ENCODE measurements around the gene OBI1. TPM values are rescaled to one million over a fixed set of nuclear protein-coding genes. Genes with fewer than 3 reads are reported as not detected.

OBI1 gene
- 19.0 and 20.1 TPM in 2 replicates for total RNA-seq (2014; rRNA removed; shearing (Covaris generic))

DNA sequence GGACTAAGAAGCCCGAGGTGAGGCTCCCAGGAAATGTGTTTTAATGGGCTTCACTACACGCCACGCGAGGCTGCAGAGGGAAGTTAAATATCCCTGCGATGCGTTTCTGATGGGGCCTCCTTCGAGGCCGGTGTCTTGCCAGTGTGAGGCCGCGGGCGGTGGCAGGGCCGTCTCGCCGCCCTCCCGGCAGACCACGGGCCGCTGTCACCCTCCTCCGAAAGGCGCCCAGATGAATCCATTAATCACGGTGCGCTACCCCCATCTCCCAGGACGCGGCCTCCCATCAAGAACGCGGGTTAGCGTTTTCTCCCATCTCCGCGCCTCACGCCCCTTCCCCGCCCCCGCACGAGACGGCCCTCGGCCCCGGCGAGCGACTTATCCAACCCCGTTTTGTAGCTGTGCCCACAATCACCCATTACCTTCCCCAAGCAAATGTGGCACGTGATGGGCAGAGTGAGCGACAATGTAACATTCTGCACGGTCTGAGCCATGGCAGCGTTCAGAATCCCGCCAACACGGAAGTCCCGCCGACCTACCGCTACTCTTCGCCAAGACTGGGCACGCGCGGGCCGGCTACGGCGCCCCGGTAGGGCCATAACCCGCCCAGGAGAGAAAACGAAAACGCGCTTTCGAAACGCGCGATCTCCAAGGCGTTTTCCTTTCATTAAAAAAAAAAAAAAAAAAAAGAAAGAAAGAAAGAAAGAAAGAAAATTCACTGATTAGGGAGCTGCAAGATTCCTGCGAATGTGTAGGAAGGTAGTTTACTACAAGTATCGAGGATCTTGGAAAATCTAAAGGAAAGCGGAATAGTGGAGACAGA, at the start of gene OBI1:
OBI1 (minus strand) TSS at position 526 of the 820 bp plus-strand sequence; CDS start at position 491, 35 bp downstream.
- Histone ChIP-seq H3K9me3 (replicated peaks) (no peaks in the 10 kb centered on the region), H3K4me3 (peak within 1 kb of the TSS; percentile 78), H3K36me3 (peaks cover 9% of the 10 kb centered on the region; the same call in 1 of the 2 replicates), H3K27me3 (replicated peaks) (0 out of 2 replicates have a peak, but pooled peaks cover 4% of the 10 kb centered on the region), H3K4me1 (replicated peaks) (0 out of 2 replicates have a peak, but pooled peaks cover 9% of the 10 kb centered on the region), H3K27ac (peak within 1 kb of the TSS; percentile 55)
- DNase-seq (ENCODE audit: low read depth in 1 of 2, low spot score in 2 of 2), result peak; percentile 77 to 79

DNA sequence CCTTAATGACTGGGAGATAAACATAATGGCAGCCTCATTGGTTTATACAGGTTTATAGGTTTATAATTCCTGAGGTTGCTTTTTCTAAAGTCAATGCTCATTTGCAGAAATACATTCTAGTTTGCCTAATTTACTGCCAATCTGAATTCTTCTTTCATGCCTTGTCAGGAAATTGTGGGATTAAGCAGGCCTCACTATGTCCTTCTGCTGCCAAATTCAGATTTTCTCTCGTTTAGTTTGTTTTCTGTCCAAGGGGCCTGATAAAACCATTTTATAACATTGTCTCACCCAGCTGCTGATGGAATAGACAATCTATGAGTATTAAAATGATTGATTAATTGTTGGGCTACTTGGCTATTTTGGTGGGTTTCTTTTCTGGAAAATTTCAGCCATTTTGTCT, 42.4 kb upstream of the OBI1 start:
- Histone ChIP-seq H3K4me3 (no peak overlapping the region), H3K27ac (no peak overlapping the region), H3K9me3 (replicated peaks) (no peaks in the 10 kb centered on the region), H3K4me1 (replicated peaks) (no peaks in the 10 kb centered on the region), H3K36me3 (no peaks in the 10 kb centered on the region), H3K27me3 (replicated peaks) (no peaks in the 10 kb centered on the region)
- DNase-seq (ENCODE audit: low read depth in 1 of 2, low spot score in 2 of 2), result no peak

- no peak for DNase-seq (ENCODE audit: low read depth in 1 of 2, low spot score in 2 of 2)
- H3K27ac ChIP-seq, result no peak overlapping the region
- no peaks in the 10 kb centered on the region for H3K36me3 ChIP-seq
- H3K9me3 ChIP-seq (replicated peaks), result no peaks in the 10 kb centered on the region
- H3K4me3 ChIP-seq, result no peak overlapping the region
- H3K27me3 ChIP-seq (replicated peaks), result no peaks in the 10 kb centered on the region
- H3K4me1 ChIP-seq (replicated peaks), result no peaks in the 10 kb centered on the region
Observed at GRCh38 chr13:78700121-78700910, 41.4 kb upstream of the OBI1 start.

- Histone ChIP-seq H3K27ac (no peak overlapping the region), H3K9me3 (replicated peaks) (no peaks in the 10 kb centered on the region), H3K4me3 (no peak overlapping the region), H3K4me1 (replicated peaks) (no peaks in the 10 kb centered on the region), H3K36me3 (no peaks in the 10 kb centered on the region), H3K27me3 (replicated peaks) (no peaks in the 10 kb centered on the region)
- no peak for DNase-seq (ENCODE audit: low read depth in 1 of 2, low spot score in 2 of 2)
Observed at GRCh38 chr13:78689011-78689410, 30.1 kb upstream of the OBI1 start.

DNA sequence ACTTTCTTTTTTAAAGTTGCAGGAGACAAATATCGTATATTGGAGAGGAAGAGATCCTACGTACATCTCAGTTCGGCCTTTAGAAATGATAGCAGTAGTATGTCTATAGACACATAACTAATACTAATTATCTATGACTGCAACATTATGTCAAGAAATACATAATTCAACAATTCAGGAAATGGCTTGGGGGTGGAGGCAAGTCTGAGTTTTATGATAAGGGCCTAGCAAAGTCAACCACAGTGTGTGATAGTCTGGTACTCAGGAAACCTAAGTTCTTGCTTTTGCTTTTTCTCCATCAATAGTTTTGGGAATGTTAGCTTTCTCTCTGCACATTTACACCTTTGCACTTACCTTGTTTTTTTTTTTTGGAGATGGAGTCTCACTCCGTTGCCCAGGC, 27.5 kb upstream of the OBI1 start:
- no peak for DNase-seq (ENCODE audit: low read depth in 1 of 2, low spot score in 2 of 2)
- no peaks in the 10 kb centered on the region for H3K27me3 ChIP-seq (replicated peaks)
- no peaks in the 10 kb centered on the region for H3K36me3 ChIP-seq
- no peaks in the 10 kb centered on the region for H3K4me1 ChIP-seq (replicated peaks)
- H3K4me3 ChIP-seq, result no peak overlapping the region
- H3K27ac ChIP-seq, result no peak overlapping the region
- no peaks in the 10 kb centered on the region for H3K9me3 ChIP-seq (replicated peaks)

DNA sequence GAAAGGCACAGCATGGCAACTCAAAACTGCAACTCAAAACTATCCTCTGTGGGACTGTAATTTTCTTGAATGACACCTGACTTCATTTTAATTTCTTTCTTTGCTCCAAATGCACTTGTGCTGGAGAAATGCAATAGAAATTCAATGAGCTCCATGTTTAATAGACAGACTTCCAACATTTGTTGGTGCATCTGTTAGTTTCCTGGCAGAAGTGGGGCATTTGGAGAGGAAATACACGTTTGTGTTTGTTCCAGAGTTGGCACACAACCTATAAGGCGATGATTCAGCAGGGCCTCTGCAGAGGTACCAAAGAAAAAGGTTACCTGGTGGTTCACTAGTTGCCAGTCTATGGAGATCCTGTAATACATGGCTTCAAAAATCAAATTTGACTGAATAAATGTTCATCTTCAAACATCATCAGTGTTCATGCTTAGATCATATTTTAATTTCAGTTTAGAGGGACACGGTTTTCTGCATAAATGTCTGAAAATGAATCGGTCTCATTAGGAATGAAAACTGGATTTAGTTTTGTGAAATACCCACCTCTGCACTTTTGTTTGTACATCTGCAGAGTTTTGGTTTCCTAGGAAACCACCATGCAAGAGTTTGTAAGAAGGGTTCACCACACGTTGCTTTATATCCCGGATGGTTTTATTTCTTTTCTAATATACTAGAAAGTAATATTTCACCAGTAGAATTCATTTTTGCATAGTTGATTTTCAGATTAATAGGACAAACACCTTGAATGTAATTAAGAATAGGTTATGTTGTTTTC, 21.8 kb upstream of the OBI1 start:
- no peaks in the 10 kb centered on the region for H3K36me3 ChIP-seq
- H3K4me3 ChIP-seq, result no peak overlapping the region
- H3K4me1 ChIP-seq (replicated peaks), result no peaks in the 10 kb centered on the region
- no peak overlapping the region for H3K27ac ChIP-seq
- no peaks in the 10 kb centered on the region for H3K27me3 ChIP-seq (replicated peaks)
- no peaks in the 10 kb centered on the region for H3K9me3 ChIP-seq (replicated peaks)
- no peak for DNase-seq (ENCODE audit: low read depth in 1 of 2, low spot score in 2 of 2)

GRCh38 chr13:78680115-78680561, 21.2 kb upstream of the OBI1 start:
- Histone ChIP-seq H3K27ac (no peak overlapping the region), H3K36me3 (no peaks in the 10 kb centered on the region), H3K4me1 (replicated peaks) (no peaks in the 10 kb centered on the region), H3K9me3 (replicated peaks) (no peaks in the 10 kb centered on the region), H3K27me3 (replicated peaks) (no peaks in the 10 kb centered on the region), H3K4me3 (no peak overlapping the region)
- DNase-seq (ENCODE audit: low read depth in 1 of 2, low spot score in 2 of 2), result no peak

DNA sequence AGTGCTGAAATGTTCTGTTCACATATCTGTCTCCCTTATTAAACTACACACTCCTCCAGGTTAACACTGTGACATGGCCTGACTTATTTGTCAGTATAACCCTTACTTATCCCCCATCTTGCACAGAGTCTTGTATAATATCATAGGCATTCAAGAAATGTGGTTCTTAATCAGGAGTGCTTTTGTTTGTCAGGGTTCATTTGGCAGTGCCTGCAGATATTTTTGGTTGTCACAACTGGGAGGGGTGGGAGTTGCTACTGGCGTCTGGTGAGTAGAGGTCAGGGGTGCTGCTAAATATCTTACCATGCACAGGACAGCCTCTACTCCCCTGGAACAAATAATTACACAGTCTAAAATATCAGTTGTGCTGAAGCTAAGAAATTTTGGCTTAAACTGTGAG, 20.4 kb upstream of the OBI1 start:
- H3K4me3 ChIP-seq, result no peak overlapping the region

DNA sequence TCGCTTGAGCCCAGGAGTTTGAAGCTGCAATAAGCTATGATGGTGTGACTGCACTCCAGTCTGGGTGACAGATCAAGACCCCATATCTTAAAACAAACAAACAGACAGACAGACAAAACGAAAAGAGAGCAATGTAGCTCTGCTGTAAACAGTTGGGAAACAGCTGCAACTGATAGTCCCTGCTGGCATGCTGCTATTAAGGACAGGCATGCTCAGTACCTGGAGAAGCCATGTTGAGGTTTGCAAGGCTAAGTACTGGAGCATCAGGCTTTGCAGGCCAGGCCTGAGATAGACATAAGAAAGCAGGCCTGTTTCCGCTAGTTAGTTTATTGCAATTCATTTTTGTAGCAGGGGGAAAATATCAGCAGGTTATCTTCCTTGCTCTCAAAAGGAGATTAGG, 16.2 kb upstream of the OBI1 start:
- DNase-seq (ENCODE audit: low read depth in 1 of 2, low spot score in 2 of 2), result no peak
- no peaks in the 10 kb centered on the region for H3K9me3 ChIP-seq (replicated peaks)
- H3K4me1 ChIP-seq (replicated peaks), result no peaks in the 10 kb centered on the region
- H3K27ac ChIP-seq, result no peak overlapping the region
- H3K36me3 ChIP-seq, result no peaks in the 10 kb centered on the region
- 0 out of 2 replicates have a peak, but pooled peaks cover 7% of the 10 kb centered on the region for H3K27me3 ChIP-seq (replicated peaks)
- H3K4me3 ChIP-seq, result no peak overlapping the region

More for the DNA sequence above, 20.4 kb upstream of the OBI1 start:
- Histone ChIP-seq H3K4me1 (replicated peaks) (no peaks in the 10 kb centered on the region), H3K36me3 (no peaks in the 10 kb centered on the region), H3K27me3 (replicated peaks) (no peaks in the 10 kb centered on the region), H3K27ac (no peak overlapping the region), H3K9me3 (replicated peaks) (no peaks in the 10 kb centered on the region)
- DNase-seq (ENCODE audit: low read depth in 1 of 2, low spot score in 2 of 2), result no peak

GRCh38 chr13:78674638-78675037, 15.7 kb upstream of the OBI1 start:
- 0 out of 2 replicates have a peak, but pooled peaks cover 7% of the 10 kb centered on the region for H3K27me3 ChIP-seq (replicated peaks)
- H3K36me3 ChIP-seq, result no peaks in the 10 kb centered on the region
- H3K4me1 ChIP-seq (replicated peaks), result no peaks in the 10 kb centered on the region
- H3K4me3 ChIP-seq, result no peak overlapping the region
- H3K27ac ChIP-seq, result no peak overlapping the region
- DNase-seq (ENCODE audit: low read depth in 1 of 2, low spot score in 2 of 2), result no peak
- no peaks in the 10 kb centered on the region for H3K9me3 ChIP-seq (replicated peaks)

GRCh38 chr13:78662467-78662866, 3.5 kb upstream of the OBI1 start:
- Histone ChIP-seq H3K27ac (no peak overlapping the region), H3K9me3 (replicated peaks) (no peaks in the 10 kb centered on the region), H3K36me3 (peaks cover 5% of the 10 kb centered on the region; the same call in 1 of the 2 replicates), H3K4me1 (replicated peaks) (0 out of 2 replicates have a peak, but pooled peaks cover 9% of the 10 kb centered on the region), H3K27me3 (replicated peaks) (0 out of 2 replicates have a peak, but pooled peaks cover 4% of the 10 kb centered on the region), H3K4me3 (no peak overlapping the region)
- DNase-seq (ENCODE audit: low read depth in 1 of 2, low spot score in 2 of 2), result no peak

DNA sequence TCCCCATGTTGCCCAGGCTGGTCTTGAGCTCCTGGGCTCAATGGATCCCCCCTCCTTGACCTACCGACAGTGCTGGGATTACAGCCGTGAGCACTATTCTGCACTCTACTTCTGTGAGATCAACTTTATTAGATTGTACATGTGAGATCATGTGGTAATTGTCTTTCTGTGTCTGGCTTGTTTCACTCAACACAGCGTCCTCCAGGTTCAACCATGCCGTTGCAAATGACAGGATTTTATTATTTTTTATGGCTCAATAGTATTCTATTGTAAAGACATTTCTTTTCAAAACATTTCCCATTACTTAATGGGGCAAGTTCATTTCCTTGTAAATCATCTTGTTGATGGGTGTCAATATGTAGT, 1.5 kb upstream of the OBI1 start:
- DNase-seq (ENCODE audit: low read depth in 1 of 2, low spot score in 2 of 2), result no peak
- H3K27ac ChIP-seq, result no peak overlapping the region
- peaks cover 9% of the 10 kb centered on the region; the same call in 1 of the 2 replicates for H3K36me3 ChIP-seq
- H3K4me1 ChIP-seq (replicated peaks), result 0 out of 2 replicates have a peak, but pooled peaks cover 9% of the 10 kb centered on the region
- peak overlapping the region; percentile 78 for H3K4me3 ChIP-seq
- H3K27me3 ChIP-seq (replicated peaks), result 0 out of 2 replicates have a peak, but pooled peaks cover 4% of the 10 kb centered on the region
- H3K9me3 ChIP-seq (replicated peaks), result no peaks in the 10 kb centered on the region
